ENCODE measurements around the gene DSC2. TPM values are rescaled to one million over a fixed set of nuclear protein-coding genes. Genes with fewer than 3 reads are reported as not detected.

Gene DSC2
- total and polyA plus RNA-seq, 7 donors: 1.9 to 42.1 (median 3.3) TPM

DNA sequence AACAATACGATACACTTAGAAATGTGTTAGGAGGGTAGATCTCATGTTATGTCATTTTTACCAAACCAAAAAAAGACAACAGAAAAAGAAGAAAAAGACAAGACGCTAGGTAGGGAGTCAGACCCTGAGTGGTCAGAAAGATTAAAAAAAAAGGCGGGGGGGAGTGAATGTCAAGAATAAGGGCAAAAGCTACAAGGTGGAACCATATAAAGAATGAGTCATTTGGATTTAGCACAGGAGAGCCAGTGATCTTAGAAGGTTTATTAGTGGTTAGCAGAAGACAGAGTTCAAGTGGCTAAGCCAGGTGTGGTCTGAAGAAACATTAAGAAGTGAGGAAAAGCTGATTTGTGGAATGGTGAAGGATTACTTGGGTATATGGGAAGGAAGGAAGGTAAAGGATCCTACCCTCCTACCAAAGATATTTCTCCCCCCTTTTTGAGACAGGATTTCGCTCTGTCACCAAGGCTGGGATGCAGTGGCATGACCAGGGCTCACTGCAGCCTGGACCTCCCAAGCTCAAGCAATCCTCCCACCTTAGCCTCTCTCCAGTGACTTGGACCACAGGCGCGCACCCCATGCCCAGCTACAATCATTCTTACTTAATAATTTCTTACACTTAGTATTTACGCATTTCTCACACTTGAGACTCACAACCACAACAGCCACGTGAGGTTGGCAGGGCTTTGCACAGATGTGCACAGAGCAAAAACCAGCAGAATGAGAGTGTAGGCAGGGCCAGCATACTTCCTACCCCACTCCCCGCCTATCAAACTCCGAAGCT is 2.6 kb downstream of the DSC2 start:
- no peak overlapping the region for H3K4me3 ChIP-seq

DNA sequence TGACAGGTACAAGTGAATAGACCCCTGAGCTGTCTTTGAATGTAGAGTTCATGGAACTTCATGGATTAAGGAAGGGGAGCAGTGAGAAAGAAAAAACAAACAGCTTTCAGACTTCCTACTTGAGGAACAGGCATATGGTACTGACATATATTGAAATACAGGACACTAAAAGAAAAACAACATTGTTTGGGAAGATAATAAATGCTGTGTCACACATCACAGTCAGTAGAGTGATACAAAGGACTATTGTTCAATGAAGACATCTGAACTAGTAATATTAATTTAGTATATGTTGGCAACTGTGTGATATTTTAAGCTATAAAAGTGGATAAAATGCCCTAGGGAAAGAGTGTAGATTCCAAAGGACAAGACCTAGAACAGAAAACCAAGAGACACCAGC is 3.3 kb downstream of the DSC2 start:
- H3K9me3 ChIP-seq: no peaks in the 10 kb centered on the region
- TF ChIP-seq POLR2A (IDR thresholded peaks at IDR 0.05) (no peak), POLR2AphosphoS5 (IDR thresholded peaks at IDR 0.05) (no peak), EP300 (IDR thresholded peaks at IDR 0.05) (no peak)
- TF ChIP-seq, protein P1, sequence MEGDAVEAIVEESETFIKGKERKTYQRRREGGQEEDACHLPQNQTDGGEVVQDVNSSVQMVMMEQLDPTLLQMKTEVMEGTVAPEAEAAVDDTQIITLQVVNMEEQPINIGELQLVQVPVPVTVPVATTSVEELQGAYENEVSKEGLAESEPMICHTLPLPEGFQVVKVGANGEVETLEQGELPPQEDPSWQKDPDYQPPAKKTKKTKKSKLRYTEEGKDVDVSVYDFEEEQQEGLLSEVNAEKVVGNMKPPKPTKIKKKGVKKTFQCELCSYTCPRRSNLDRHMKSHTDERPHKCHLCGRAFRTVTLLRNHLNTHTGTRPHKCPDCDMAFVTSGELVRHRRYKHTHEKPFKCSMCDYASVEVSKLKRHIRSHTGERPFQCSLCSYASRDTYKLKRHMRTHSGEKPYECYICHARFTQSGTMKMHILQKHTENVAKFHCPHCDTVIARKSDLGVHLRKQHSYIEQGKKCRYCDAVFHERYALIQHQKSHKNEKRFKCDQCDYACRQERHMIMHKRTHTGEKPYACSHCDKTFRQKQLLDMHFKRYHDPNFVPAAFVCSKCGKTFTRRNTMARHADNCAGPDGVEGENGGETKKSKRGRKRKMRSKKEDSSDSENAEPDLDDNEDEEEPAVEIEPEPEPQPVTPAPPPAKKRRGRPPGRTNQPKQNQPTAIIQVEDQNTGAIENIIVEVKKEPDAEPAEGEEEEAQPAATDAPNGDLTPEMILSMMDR (IDR thresholded peaks at IDR 0.05): no peak
- DNase-seq: no peak
- H3K36me3 ChIP-seq: no peaks in the 10 kb centered on the region
- peaks cover 2 to 32% (median 26%) of the 10 kb centered on the region in 3 donors for H3K27me3 ChIP-seq
- no peak overlapping the region for H3K4me3 ChIP-seq
- H3K27ac ChIP-seq: no peak overlapping the region
- H3K4me1 ChIP-seq: peaks cover 0 to 8% (median 3%) of the 10 kb centered on the region in 4 donors
- intact Hi-C loops (cut with DNase I): no loop called here

More for the DNA sequence above, 2.6 kb downstream of the DSC2 start:
- intact Hi-C loops (cut with DNase I): no loop called here
- DNase-seq: no peak
- peak overlapping the region in 1 of 4 donors; percentile 69 for H3K27ac ChIP-seq
- H3K4me1 ChIP-seq: peaks cover 0 to 8% (median 3%) of the 10 kb centered on the region in 4 donors
- TF ChIP-seq EP300 (IDR thresholded peaks at IDR 0.05) (no peak), POLR2A (IDR thresholded peaks at IDR 0.05) (no peak), POLR2AphosphoS5 (IDR thresholded peaks at IDR 0.05) (no peak)
- TF ChIP-seq, protein P1 (IDR thresholded peaks at IDR 0.05): no peak
- 21 to 72% methylated on average over 10 of the region's 10 CpGs for WGBS, 2 donors
- H3K27me3 ChIP-seq: peaks cover 2 to 32% (median 26%) of the 10 kb centered on the region in 3 donors
- H3K9me3 ChIP-seq: no peaks in the 10 kb centered on the region
- H3K36me3 ChIP-seq: no peaks in the 10 kb centered on the region

DNA sequence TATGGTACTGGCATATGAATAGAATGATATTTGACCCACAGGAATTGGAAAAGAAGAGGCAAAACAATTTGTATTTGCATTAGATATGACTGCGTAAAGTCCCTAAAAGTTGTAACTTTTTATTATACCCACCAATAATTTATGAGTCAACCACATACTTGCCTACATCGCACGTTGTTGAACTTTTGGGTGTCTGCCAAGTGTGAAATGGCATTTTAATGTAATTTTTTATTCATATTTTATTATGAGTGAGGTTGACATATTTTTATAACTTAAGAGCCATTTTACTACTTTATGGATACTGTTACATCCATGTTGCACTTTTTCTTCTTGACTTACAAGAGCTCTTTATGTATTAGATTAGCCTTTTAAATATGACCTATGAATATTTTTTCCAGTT is 4.6 kb downstream of the DSC2 start:
- Histone ChIP-seq H3K27me3 (peaks cover 2 to 28% (median 26%) of the 10 kb centered on the region in 3 donors), H3K27ac (no peak overlapping the region), H3K4me3 (no peak overlapping the region), H3K36me3 (no peaks in the 10 kb centered on the region), H3K4me1 (peaks cover 0 to 8% (median 3%) of the 10 kb centered on the region in 4 donors), H3K9me3 (no peaks in the 10 kb centered on the region)
- intact Hi-C loops (cut with DNase I): no loop called here
- TF ChIP-seq POLR2AphosphoS5 (IDR thresholded peaks at IDR 0.05) (no peak), EP300 (IDR thresholded peaks at IDR 0.05) (no peak), POLR2A (IDR thresholded peaks at IDR 0.05) (no peak)
- TF ChIP-seq, protein P1 (IDR thresholded peaks at IDR 0.05): no peak
- no peak for DNase-seq
- WGBS, 2 donors: 13 to 45% methylated on average over 3 of the region's 3 CpGs

DNA sequence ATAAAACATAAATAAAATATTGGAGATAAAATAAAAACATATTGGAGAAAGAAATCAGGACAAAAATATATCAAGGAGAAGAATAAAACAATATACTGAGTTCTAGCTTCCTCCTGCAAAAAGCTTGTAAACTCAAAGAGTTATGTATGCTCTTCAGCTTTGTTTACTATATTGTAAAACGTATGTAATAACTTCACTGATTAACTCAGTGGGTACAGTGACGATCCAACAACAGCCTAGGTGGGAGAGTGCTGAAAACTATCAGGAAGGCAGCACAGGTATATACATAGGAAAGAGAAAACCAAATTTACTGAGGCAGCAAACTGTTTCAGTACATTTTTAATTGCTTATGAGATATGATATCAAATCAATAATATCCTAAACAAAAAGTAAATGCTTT is 8.3 kb downstream of the DSC2 start:
- Histone ChIP-seq H3K36me3 (no peaks in the 10 kb centered on the region), H3K27me3 (no peaks in the 10 kb centered on the region), H3K27ac (no peak overlapping the region), H3K4me3 (no peak overlapping the region), H3K4me1 (no peaks in the 10 kb centered on the region), H3K9me3 (no peaks in the 10 kb centered on the region)
- TF ChIP-seq POLR2AphosphoS5 (IDR thresholded peaks at IDR 0.05) (no peak), POLR2A (IDR thresholded peaks at IDR 0.05) (no peak), EP300 (IDR thresholded peaks at IDR 0.05) (no peak)
- TF ChIP-seq, protein P1 (IDR thresholded peaks at IDR 0.05): no peak
- no peak for DNase-seq
- intact Hi-C loops (cut with DNase I): no loop called here
- 5 to 40% methylated on average over 2 of the region's 2 CpGs for WGBS, 2 donors
